HG03103 (cell line): Measurements from ENCODE around the gene SPATA12.

Source experiments
- ATAC-seq: cut with Tn5 transposase; IDR thresholded peaks from one replicate; pipeline ENCODE4 v1.9.1; 2021; ENCODE audit warnings: low read depth; ENCODE audit not compliant: unreplicated experiment

The SPATA12 gene

GRCh38 chr3:57109437-57110199 lies 49.2 kb downstream of the SPATA12 start:
- ATAC-seq, result no peak

GRCh38 chr3:57110214-57110613 lies 49.8 kb downstream of the SPATA12 start:
- no peak for ATAC-seq

GRCh38 chr3:57110798-57111197 lies 50.3 kb downstream of the SPATA12 start:
- no peak for ATAC-seq

GRCh38 chr3:57112206-57112605 lies 51.7 kb downstream of the SPATA12 start:
- ATAC-seq, result no peak

GRCh38 chr3:57116501-57116900 lies 56.0 kb downstream of the SPATA12 start:
- ATAC-seq, result no peak

GRCh38 chr3:57118254-57118653 lies 57.8 kb downstream of the SPATA12 start:
- ATAC-seq, result no peak

GRCh38 chr3:57120040-57120439 lies 59.6 kb downstream of the SPATA12 start:
- ATAC-seq, result no peak

GRCh38 chr3:57120451-57121174 lies 60.1 kb downstream of the SPATA12 start:
- no peak for ATAC-seq
